Effector memory CD4-positive, alpha-beta T cell (primary cell): Measurements from ENCODE around the gene COPA.

ENCODE experiments used
- DNase-seq, 3 donors: peaks; one replicate each; pipeline ENCODE4 v3.0.0-alpha.2; 2020
- H3K27ac ChIP-seq: 2 replicates; pipeline ENCODE4 v1.7.0; 2013; ENCODE audit warnings: mild to moderate bottlenecking, low read length, moderate library complexity; ENCODE audit not compliant: insufficient read depth, poor library complexity, severe bottlenecking
- H3K27me3 ChIP-seq: replicated peaks from 2 replicates; pipeline ENCODE4 v1.7.0; 2013; ENCODE audit warnings: mild to moderate bottlenecking, low read length; ENCODE audit not compliant: insufficient read depth, control insufficient read depth, poor library complexity, severe bottlenecking
- H3K36me3 ChIP-seq: 2 replicates; pipeline ENCODE4 v1.7.0; 2013; ENCODE audit warnings: mild to moderate bottlenecking, low read length, moderate library complexity; ENCODE audit not compliant: control insufficient read depth, insufficient read depth
- H3K4me1 ChIP-seq: 2 replicates; pipeline ENCODE4 v1.7.0; 2013; ENCODE audit warnings: low read length, mild to moderate bottlenecking; ENCODE audit not compliant: control insufficient read depth, insufficient read depth, poor library complexity, severe bottlenecking
- H3K4me3 ChIP-seq: 2 replicates; pipeline ENCODE4 v1.7.0; 2013; ENCODE audit warnings: low read length, low read depth, mild to moderate bottlenecking; ENCODE audit not compliant: insufficient read depth, poor library complexity, severe bottlenecking
- H3K9me3 ChIP-seq: 2 replicates; pipeline ENCODE4 v1.7.0; 2013; ENCODE audit warnings: mild to moderate bottlenecking, low read length, moderate library complexity; ENCODE audit not compliant: control insufficient read depth

The COPA gene

DNA sequence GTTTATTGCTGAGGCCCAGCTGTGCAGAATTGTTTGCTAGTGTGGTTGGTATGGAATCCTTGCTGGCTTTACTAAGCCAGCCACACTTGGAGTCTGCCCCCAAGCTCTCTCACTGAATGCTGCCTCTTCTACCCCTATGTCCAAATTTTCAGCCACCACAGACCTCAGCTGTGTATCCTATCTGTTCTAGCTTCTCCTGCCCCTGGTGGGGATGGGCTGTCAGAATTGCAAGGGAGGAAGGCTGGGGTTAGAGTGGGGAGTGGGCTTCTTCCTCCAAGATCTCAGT lies 28.2 kb upstream of the COPA start:
- Histone ChIP-seq H3K36me3 (no peaks in the 10 kb centered on the region), H3K27ac (no peak overlapping the region), H3K9me3 (no peaks in the 10 kb centered on the region), H3K4me1 (peaks cover 6% of the 10 kb centered on the region), H3K27me3 (no peaks in the 10 kb centered on the region), H3K4me3 (no peak overlapping the region)
- DNase-seq = no peak

DNA sequence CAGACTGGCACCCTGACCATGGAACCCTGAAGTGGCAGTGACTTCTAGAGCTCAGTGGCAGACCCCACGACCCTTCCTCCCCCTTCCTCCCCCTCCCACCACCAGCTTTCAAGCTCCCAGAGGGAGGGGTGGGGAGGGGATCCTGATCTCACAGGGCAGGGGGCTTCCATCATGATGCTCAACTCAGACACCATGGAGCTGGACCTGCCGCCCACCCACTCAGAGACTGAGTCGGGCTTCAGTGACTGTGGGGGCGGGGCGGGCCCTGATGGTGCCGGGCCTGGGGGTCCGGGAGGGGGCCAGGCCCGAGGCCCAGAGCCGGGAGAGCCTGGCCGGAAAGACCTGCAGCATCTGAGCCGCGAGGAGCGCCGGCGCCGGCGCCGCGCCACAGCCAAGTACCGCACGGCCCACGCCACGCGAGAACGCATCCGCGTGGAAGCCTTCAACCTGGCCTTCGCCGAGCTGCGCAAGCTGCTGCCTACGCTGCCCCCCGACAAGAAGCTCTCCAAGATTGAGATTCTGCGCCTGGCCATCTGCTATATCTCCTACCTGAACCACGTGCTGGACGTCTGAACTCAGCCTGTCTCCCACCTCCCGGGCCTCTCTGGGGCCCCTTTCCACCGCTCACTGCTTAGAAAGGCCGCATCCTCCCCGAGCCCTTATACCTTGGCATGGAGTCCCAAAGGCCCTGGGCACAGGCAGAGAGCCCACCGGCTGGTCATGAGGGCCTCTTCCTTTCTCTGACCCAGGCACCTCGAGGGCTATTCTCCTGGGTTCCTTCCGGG lies 27.7 kb upstream of the COPA start:
- Histone ChIP-seq H3K4me1 (peaks cover under 1% of the 10 kb centered on the region), H3K36me3 (no peaks in the 10 kb centered on the region), H3K9me3 (no peaks in the 10 kb centered on the region), H3K27me3 (no peaks in the 10 kb centered on the region), H3K4me3 (no peak overlapping the region), H3K27ac (no peak overlapping the region)
- DNase-seq = no peak

DNA sequence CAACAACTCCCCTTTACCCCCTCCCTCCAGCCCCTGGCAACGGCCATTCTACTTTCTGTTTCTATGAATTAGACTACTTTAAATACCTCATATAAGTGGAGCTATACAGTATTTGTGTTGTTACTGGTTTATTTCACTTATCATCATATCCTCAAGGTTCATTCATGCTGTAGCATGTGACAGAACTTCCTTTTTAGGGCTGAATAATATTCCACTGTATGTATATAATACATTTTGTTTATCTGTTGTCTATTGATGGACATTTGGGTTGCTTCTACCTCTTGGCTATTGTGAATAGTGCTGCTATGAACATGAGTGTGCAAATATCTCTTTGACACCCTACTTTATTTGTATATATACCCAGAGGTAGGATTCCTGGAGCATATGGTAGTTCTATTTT lies 26.0 kb upstream of the COPA start:
- Histone ChIP-seq H3K9me3 (no peaks in the 10 kb centered on the region), H3K4me1 (no peaks in the 10 kb centered on the region), H3K27ac (no peak overlapping the region), H3K36me3 (no peaks in the 10 kb centered on the region), H3K27me3 (no peaks in the 10 kb centered on the region), H3K4me3 (no peak overlapping the region)
- DNase-seq = no peak

DNA sequence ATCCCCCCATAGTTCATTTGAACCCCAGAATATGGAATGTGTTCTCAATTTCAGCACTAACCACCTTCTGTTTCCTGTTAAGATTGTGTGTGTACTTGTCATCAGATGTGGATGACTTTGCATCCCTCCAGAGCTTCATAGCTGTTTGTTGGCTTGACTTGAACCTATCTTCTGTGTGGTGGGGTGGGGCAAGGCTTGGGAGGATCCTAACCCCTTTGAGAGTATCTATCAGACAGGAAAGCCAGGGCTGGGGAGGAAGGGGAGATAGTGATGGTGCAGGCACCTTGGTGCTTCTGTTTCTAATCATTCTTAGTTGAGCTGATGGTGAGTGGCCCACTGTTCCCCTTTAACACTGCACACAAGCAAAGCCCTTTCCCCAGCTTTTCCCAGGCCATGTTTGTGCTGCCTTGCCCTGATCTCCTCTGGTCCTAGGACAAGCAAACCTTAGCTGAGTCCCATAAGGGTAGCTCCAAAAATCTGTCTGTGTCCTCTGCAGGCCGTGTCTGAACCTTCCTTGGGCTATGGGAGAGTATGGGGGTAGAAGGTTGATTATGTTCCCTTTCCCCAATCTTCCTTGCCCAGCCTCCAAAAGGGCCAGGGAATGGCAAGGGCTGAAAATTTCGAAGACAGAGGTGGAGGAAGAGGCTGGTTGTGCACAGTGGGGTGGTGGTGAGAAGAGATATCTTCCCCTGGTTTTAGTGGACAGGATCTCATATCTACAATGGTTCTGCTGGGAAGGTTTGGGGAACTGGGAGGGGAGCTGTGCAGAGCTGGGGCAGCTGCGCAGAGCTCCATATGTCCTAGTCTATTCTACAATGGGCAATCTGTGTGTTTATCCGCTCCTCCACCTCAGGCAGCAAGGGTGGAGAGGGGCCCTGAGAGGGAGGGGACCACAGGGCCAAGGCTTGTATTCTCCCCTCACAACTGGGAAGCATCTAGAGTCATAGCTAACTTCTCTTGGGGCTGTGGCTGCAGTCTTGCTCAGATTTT lies 25.2 kb upstream of the COPA start:
- DNase-seq = no peak
- Histone ChIP-seq H3K4me1 (no peaks in the 10 kb centered on the region), H3K36me3 (no peaks in the 10 kb centered on the region), H3K27me3 (no peaks in the 10 kb centered on the region), H3K27ac (no peak overlapping the region), H3K9me3 (no peaks in the 10 kb centered on the region), H3K4me3 (no peak overlapping the region)

DNA sequence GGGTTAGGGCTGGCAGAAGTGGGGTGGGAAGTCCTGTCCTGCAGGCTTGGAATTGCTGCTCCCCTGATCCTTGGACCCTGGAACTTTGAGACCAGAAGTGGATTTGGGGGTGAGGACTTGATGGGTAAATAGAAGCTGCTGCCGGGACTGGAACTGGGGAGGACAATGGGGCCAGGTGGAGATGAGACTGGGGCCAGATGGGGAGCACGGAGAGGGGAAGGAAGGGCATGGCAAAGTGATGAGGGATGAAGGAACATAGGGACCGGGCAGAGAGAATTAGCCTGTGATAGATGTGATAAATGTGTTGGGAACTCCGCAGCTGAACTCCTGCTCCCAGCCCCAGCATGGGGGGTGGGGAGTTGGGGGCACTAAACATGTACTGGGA lies 24.5 kb upstream of the COPA start:
- H3K27ac ChIP-seq = no peak overlapping the region
- no peaks in the 10 kb centered on the region for H3K4me1 ChIP-seq
- no peaks in the 10 kb centered on the region for H3K36me3 ChIP-seq
- no peak for DNase-seq
- no peaks in the 10 kb centered on the region for H3K27me3 ChIP-seq
- H3K9me3 ChIP-seq = no peaks in the 10 kb centered on the region
- no peak overlapping the region for H3K4me3 ChIP-seq

DNA sequence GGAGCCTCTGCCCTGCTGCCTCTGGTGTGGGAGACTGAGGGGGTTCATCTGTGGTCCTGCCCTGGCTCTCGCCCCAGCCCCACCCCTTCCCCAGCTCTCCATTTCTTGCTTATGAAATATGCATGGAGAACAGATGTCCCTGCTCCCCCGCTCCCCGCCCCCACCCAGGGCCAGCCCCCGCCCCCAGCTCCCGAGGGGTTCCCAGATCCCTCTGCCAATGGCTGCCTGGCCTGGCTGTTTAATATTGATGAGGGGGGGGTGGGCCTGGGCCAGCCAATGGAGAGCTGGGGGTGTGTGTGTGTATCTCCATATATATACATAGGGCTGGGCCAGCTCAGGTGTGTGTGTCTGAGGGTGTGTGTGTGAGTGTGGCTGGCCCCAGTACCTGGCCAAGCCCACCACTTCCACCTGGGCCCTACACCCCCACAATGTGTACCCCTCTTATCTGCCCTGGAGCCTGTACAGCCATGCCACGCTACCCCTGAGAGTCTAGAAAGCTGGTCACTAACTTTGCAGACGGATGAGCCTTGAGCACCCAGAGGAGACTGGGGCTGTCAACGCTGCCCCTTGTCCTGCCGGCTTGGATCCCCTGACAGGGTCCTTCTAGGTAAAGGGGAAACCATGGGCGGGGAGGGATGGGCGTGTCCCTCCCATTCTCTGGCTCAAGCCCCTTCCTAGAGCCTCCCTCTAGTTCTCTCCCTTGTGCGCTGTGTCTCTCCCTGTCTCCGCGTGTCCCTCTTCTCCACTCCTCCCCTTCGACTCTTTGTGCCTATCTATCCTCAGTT lies 23.9 kb upstream of the COPA start, which contains the start of gene NHLH1:
Gene NHLH1 (plus strand): TSS at position 341 of the 785 bp plus-strand sequence. CDS start 3,661 bp downstream, outside the sequence.
- H3K4me1 ChIP-seq = no peaks in the 10 kb centered on the region
- no peak for DNase-seq
- no peak within 1 kb of the TSS for H3K4me3 ChIP-seq
- no peaks in the 10 kb centered on the region for H3K27me3 ChIP-seq
- no peaks in the 10 kb centered on the region for H3K9me3 ChIP-seq
- no peaks in the 10 kb centered on the region for H3K36me3 ChIP-seq
- no peak within 1 kb of the TSS for H3K27ac ChIP-seq

DNA sequence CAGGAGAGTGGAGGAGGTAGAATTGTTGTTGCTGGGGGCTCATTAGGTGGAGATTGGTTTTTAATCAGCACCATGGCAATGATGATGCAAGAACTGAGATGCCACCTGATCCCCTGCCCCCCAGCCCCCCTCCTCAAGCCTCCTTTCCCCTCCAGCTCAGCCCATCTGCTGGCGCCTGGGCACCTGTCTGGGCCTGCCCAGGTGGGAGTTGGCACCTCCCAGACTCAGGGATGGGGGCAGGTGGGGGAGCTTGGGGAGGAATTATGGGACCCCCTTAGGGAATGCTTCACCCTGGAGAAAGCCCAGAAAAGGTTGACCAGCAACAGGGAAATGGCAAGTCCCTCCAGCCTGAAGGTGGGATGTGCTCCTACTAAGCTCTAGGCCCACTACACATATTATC lies 22.3 kb upstream of the COPA start:
- Histone ChIP-seq H3K27me3 (no peaks in the 10 kb centered on the region), H3K36me3 (peaks cover 4% of the 10 kb centered on the region), H3K4me1 (no peaks in the 10 kb centered on the region), H3K9me3 (no peaks in the 10 kb centered on the region), H3K27ac (no peak overlapping the region), H3K4me3 (no peak overlapping the region)
- no peak for DNase-seq

DNA sequence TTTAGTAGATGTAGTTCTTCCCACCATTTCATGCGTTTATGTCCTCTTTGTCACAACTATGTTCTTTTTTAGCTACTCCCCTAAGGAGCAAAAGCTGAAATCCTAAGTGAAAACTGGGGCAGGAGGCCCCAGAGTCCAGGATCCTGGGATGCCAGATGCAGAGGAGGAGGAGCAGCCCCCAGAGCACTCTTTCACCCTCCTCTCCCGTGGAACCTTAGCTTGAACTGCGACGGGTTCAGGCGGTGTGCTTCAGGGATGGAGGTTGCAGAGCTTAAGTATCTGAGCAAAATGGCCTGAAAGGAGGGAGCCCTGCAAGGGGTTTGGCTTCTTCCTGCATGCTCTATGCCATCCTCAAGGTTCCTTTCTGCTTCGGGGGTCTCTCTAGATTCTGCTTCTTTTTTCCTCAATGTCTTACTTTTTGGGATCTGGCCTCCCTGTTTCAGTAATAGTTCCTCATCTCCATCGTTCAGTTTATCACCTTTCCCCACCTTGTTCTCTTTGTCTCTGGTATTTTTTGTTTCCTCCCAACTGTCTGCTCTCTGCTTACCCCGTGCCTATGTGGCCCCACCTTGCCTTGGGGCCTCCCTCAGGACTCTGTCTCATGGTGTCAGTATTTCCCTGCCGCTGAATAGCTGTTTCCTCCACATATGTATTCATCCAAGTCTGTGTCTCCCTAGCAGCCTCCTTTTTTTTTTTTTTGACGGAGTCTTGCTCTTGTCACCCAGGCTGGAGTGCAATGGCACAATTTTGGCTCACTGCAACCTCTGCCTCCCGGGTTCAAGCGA lies 21.1 kb upstream of the COPA start:
- no peaks in the 10 kb centered on the region for H3K4me1 ChIP-seq
- H3K36me3 ChIP-seq = peaks cover 6% of the 10 kb centered on the region
- DNase-seq = no peak

DNA sequence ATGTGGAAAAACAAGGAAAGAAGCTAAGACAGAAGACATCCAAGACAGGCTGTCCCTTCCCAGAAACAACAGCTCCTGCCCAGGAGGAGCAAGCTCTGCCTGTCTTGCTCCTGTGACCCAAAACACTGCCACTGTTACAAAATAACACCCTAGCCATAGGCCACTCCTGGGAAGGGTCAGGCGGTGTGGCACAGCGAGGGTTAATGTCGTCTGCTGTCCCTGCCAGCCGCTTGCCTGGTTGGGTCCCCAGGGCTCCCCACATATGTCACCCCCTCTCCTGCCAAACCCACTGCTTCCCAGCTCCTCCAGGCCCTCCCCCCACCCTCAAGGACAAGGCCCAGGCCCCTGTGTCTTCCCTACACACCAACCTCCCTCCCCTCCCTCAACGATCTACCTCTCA lies 20.0 kb upstream of the COPA start:
- H3K4me1 ChIP-seq = no peaks in the 10 kb centered on the region
- H3K27me3 ChIP-seq = no peaks in the 10 kb centered on the region
- DNase-seq = no peak
- no peak overlapping the region for H3K4me3 ChIP-seq
- H3K9me3 ChIP-seq = no peaks in the 10 kb centered on the region
- no peak overlapping the region for H3K27ac ChIP-seq
- H3K36me3 ChIP-seq = peaks cover 11% of the 10 kb centered on the region

More for the DNA sequence above, 21.1 kb upstream of the COPA start:
- no peak overlapping the region for H3K27ac ChIP-seq
- no peaks in the 10 kb centered on the region for H3K9me3 ChIP-seq
- no peaks in the 10 kb centered on the region for H3K27me3 ChIP-seq
- H3K4me3 ChIP-seq = no peak overlapping the region
